ENCODE data around the gene SLC38A10.

- TF ChIP-seq, protein P1, sequence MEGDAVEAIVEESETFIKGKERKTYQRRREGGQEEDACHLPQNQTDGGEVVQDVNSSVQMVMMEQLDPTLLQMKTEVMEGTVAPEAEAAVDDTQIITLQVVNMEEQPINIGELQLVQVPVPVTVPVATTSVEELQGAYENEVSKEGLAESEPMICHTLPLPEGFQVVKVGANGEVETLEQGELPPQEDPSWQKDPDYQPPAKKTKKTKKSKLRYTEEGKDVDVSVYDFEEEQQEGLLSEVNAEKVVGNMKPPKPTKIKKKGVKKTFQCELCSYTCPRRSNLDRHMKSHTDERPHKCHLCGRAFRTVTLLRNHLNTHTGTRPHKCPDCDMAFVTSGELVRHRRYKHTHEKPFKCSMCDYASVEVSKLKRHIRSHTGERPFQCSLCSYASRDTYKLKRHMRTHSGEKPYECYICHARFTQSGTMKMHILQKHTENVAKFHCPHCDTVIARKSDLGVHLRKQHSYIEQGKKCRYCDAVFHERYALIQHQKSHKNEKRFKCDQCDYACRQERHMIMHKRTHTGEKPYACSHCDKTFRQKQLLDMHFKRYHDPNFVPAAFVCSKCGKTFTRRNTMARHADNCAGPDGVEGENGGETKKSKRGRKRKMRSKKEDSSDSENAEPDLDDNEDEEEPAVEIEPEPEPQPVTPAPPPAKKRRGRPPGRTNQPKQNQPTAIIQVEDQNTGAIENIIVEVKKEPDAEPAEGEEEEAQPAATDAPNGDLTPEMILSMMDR (IDR thresholded peaks at IDR 0.05): no peak
- TF ChIP-seq POLR2A (IDR thresholded peaks at IDR 0.05): no peak
These were observed 20.6 kb downstream of the SLC38A10 start for GRCh38 chr17:81274471-81274855.
